Spinal cord (tissue), 10 donors: ENCODE results near the gene HKDC1. TPM values are rescaled to one million over a fixed set of nuclear protein-coding genes. Genes with fewer than 3 reads are reported as not detected.
"Not testable (repeated sequence)": the region's sequence is repeated elsewhere in the genome, so short reads cannot be mapped to it uniquely, and the experiment has no call there.

Experiments
- DNase-seq, 6 donors: peaks; one replicate each; pipeline versions ENCODE4 v3.0.0 to v3.0.0-alpha.2; 2013 to 2015; ENCODE audit warnings: low spot score in 6 of 6, low read depth in 4 of 6
- H3K27ac ChIP-seq: one replicate; pipeline ENCODE4 v1.5.1; 2013; ENCODE audit warnings: low read depth, low read length, control low read depth
- H3K27me3 ChIP-seq: one replicate; pipeline ENCODE4 v1.6.1; 2013; ENCODE audit warnings: low read length; ENCODE audit not compliant: control insufficient read depth, insufficient read depth
- H3K36me3 ChIP-seq: one replicate; pipeline ENCODE4 v1.6.1; 2013; ENCODE audit warnings: low read length; ENCODE audit not compliant: control insufficient read depth, insufficient read depth
- H3K4me1 ChIP-seq: one replicate; pipeline ENCODE4 v1.6.1; 2013; ENCODE audit warnings: low read length; ENCODE audit not compliant: control insufficient read depth, insufficient read depth
- H3K4me3 ChIP-seq: one replicate; pipeline ENCODE4 v1.5.1; 2013; ENCODE audit warnings: low read depth, low read length, control low read depth
- H3K9me3 ChIP-seq: one replicate; pipeline ENCODE4 v1.6.1; 2013; ENCODE audit warnings: low read length; ENCODE audit not compliant: control insufficient read depth, insufficient read depth
- WGBS: methylation state at CpG from one replicate; pipeline ENCODE4 v1.1.5; 2013; ENCODE audit warnings: missing lambda C conversion rate; ENCODE audit not compliant: insufficient coverage; 5-methylcytosine and 5-hydroxymethylcytosine counted together
- polyA plus RNA-seq, 2 donors: library from polyadenylated mRNA; unstranded; fragments of 120-200 nt; gene quantifications; one replicate each; pipeline ENCODE4 v1.2.1, GENCODE V29; 2013; ENCODE audit not compliant: insufficient read length in 2 of 2
- total RNA-seq, 2 donors: library from RNA; depleted of rRNA in 1 of 2; stranded (reverse); fragments of 120-200 nt in 1 of 2; fragments of >200 nt in 1 of 2; gene quantifications; one replicate each; pipeline versions ENCODE4 v1.2.3 to v1.2.4, GENCODE V29; 2013 to 2014
- donor health status: healthy.

HKDC1 gene
- total and polyA plus RNA-seq, 4 donors: 0.89 to 2.2 (median 1.7) TPM

DNA sequence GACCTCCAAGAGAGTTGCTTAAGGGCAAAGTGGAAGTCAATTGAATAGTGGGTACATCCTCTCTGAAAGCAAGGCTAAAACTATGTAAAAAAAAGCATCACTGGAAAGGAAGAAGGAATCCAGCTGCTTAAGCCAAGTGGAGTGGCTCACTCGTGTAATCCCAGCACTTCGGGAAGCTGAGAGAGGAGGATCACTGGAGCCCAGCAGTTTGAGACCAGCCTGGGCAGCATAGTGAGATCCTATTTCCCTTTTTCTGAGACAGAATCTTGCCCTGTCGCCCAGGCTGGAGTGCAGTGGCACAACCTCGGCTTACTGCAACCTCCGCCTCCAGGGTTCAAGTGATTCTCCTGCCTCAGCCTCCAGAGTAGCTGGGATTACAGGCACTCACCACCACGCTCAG, 64.3 kb downstream of the HKDC1 start:
- H3K4me3 ChIP-seq, H3K9me3 ChIP-seq, H3K27me3 ChIP-seq, H3K27ac ChIP-seq, DNase-seq, H3K36me3 ChIP-seq, H3K4me1 ChIP-seq: not testable (repeated sequence)
- WGBS: 90% methylated on average over 6 of the region's 6 CpGs

- Histone ChIP-seq H3K27ac (no peak overlapping the region), H3K27me3 (peaks cover 7% of the 10 kb centered on the region), H3K9me3 (no peaks in the 10 kb centered on the region), H3K4me3 (no peak overlapping the region), H3K36me3 (no peaks in the 10 kb centered on the region), H3K4me1 (no peaks in the 10 kb centered on the region)
- WGBS: no CpG with 5 or more reads among the region's 4 CpGs
- peak in 1 of 6 donors; percentile 16 for DNase-seq
Observed at GRCh38 chr10:69285699-69286098, 65.6 kb downstream of the HKDC1 start.

- Histone ChIP-seq H3K27me3 (peaks cover 7% of the 10 kb centered on the region), H3K9me3 (no peaks in the 10 kb centered on the region), H3K36me3 (no peaks in the 10 kb centered on the region), H3K4me1 (no peaks in the 10 kb centered on the region), H3K4me3 (no peak overlapping the region), H3K27ac (no peak overlapping the region)
- DNase-seq: no peak
- no CpG with 5 or more reads among the region's 4 CpGs for WGBS
Observed at GRCh38 chr10:69287181-69287580, 67.0 kb downstream of the HKDC1 start.

GRCh38 chr10:69290993-69291392, 70.9 kb downstream of the HKDC1 start:
- no peaks in the 10 kb centered on the region for H3K9me3 ChIP-seq
- peak in 1 of 6 donors; percentile 36 for DNase-seq
- no peak overlapping the region for H3K4me3 ChIP-seq
- peaks cover 3% of the 10 kb centered on the region for H3K27me3 ChIP-seq
- 68% methylated on average over 4 of the region's 4 CpGs for whole genome bisulfite sequencing
- no peaks in the 10 kb centered on the region for H3K36me3 ChIP-seq
- H3K4me1 ChIP-seq: no peaks in the 10 kb centered on the region
- H3K27ac ChIP-seq: no peak overlapping the region

DNA sequence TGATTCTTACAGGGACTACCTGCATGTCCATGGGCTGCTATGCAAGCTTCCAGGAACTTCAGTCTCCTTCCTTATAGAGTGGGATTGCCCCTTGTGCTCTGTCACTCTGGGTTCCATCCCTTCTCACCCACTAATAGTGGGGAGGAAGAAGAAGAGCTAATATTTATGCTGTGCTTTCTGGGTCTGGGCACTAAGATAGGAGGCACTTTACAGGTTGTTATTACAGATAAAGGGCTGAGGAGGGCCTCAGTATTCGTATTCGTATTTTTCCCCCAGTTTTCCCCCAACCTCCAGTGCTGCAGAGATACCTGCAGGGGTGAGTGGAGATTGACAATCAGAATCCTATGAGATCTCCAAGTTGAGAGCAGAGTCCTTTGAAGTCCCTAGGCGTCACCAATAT, 72.3 kb downstream of the HKDC1 start:
- no peak overlapping the region for H3K27ac ChIP-seq
- H3K9me3 ChIP-seq: no peaks in the 10 kb centered on the region
- DNase-seq: no peak
- 80% methylated on average over 1 of the region's 3 CpGs for WGBS
- no peak overlapping the region for H3K4me3 ChIP-seq
- H3K4me1 ChIP-seq: no peaks in the 10 kb centered on the region
- H3K36me3 ChIP-seq: no peaks in the 10 kb centered on the region
- peaks cover 3% of the 10 kb centered on the region for H3K27me3 ChIP-seq

DNA sequence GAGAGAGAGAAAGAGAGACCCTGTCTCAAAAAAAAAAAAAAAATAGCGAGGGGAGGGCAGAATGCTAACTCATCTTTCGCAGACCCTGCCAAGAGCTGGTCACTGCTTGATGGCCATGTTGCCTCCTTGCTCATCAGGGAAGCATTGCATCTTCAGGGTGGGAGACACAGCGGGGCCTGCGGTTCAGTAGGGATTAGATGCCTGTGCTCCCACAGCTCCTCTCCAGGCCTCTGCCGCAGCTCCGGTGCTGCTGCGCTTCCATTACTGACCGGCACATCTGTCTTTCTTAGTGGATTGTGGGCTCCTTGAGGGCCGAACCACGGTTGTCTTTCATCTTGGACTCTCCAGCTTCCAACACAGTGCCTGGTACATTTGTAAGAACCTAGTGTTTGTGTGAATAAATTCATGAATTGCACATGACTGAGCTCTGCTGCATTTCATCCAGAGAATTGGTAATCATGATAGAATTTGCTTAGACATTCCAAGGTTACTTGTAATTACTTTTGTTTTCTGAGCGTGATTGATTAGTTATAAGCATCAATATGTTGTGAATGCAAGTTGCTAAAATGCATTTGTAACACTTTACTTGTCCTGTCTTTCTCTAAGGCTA, 75.0 kb downstream of the HKDC1 start:
- no peaks in the 10 kb centered on the region for H3K36me3 ChIP-seq
- no peaks in the 10 kb centered on the region for H3K27me3 ChIP-seq
- no peak for DNase-seq
- no peak overlapping the region for H3K27ac ChIP-seq
- no peak overlapping the region for H3K4me3 ChIP-seq
- WGBS: 78% methylated on average over 5 of the region's 11 CpGs
- no peaks in the 10 kb centered on the region for H3K4me1 ChIP-seq
- H3K9me3 ChIP-seq: no peaks in the 10 kb centered on the region

- WGBS: 84% methylated on average over 2 of the region's 3 CpGs
- Histone ChIP-seq H3K4me1 (no peaks in the 10 kb centered on the region), H3K4me3 (no peak overlapping the region), H3K27ac (no peak overlapping the region), H3K27me3 (no peaks in the 10 kb centered on the region), H3K36me3 (no peaks in the 10 kb centered on the region), H3K9me3 (no peaks in the 10 kb centered on the region)
- no peak for DNase-seq
Observed at GRCh38 chr10:69303632-69304051, 83.5 kb downstream of the HKDC1 start.

DNA sequence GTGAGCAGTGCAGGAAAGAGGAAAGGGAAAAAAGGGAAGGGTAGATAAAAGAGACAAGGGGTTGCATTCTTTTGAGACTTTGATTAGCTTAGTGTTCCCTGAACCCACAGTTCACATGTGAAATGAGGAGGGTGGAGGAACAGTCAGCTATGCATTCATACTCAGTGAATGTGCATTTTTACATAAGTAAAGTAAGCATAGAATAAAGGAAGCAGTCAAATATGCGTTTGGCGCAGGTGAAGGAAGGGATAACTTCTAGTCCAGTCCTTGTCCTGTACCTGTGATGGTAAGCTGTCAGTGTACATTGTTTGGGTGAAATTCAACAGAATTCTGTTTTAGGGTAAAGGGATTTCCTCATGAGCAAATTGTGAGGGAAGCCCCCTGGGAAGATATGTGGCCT, 86.3 kb downstream of the HKDC1 start:
- Histone ChIP-seq H3K9me3 (no peaks in the 10 kb centered on the region), H3K36me3 (no peaks in the 10 kb centered on the region), H3K4me3 (no peak overlapping the region), H3K27ac (no peak overlapping the region), H3K4me1 (no peaks in the 10 kb centered on the region), H3K27me3 (no peaks in the 10 kb centered on the region)
- no peak for DNase-seq
- WGBS: 100% methylated on average over 2 of the region's 2 CpGs

DNA sequence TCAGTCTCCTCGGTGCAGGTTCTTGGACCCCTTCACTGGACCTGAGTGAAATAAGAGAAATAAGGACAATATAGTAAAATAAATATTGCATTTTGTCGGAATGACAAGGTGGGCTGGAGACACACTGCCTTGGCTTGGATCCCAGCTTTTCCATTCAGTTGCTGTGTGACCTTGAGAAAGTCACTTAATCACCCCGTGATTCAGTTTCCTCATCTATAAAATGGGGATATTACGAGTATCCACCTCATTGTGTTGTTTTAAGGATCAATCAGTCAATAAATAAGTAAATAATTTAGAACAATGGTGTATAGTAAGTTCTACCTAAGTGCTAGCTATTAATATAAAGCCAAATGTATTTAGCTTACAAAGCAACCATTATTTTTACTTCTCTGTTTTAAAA, 87.3 kb downstream of the HKDC1 start:
- Histone ChIP-seq H3K4me3 (no peak overlapping the region), H3K27me3 (no peaks in the 10 kb centered on the region), H3K9me3 (no peaks in the 10 kb centered on the region), H3K36me3 (no peaks in the 10 kb centered on the region), H3K27ac (no peak overlapping the region), H3K4me1 (no peaks in the 10 kb centered on the region)
- DNase-seq: no peak
- WGBS: 85% methylated on average over 2 of the region's 4 CpGs

- H3K4me3 ChIP-seq, H3K36me3 ChIP-seq, H3K27ac ChIP-seq, H3K27me3 ChIP-seq, DNase-seq, H3K9me3 ChIP-seq, H3K4me1 ChIP-seq: not testable (repeated sequence)
- 89% methylated on average over 3 of the region's 10 CpGs for WGBS
Observed at GRCh38 chr10:69308304-69308703, 88.2 kb downstream of the HKDC1 start.
